Type B pancreatic cell (in vitro differentiated cells): ENCODE data around the gene CC2D1B. TPM values are rescaled to one million over a fixed set of nuclear protein-coding genes. Genes with fewer than 3 reads are reported as not detected.

ENCODE experiments used
- DNase-seq: peaks from one replicate; pipeline ENCODE4 v3.0.0; 2021; ENCODE audit warnings: mixed read lengths; ENCODE audit not compliant: unreplicated experiment; ENCODE audit errors: extremely low spot score
- H3K27ac Mint-ChIP-seq: 2 replicates; pipeline ENCODE4 v1.8.0; 2021; ENCODE audit warnings: mild to moderate bottlenecking, mixed read lengths
- H3K27me3 Mint-ChIP-seq: 2 replicates; pipeline ENCODE4 v1.8.0; 2021; ENCODE audit warnings: mixed read lengths
- H3K36me3 Mint-ChIP-seq: 2 replicates; pipeline ENCODE4 v1.8.0; 2021; ENCODE audit warnings: mixed read lengths
- H3K4me1 Mint-ChIP-seq: one replicate; pipeline ENCODE4 v1.8.0; 2021; ENCODE audit warnings: mixed read lengths; ENCODE audit not compliant: unreplicated experiment
- H3K4me3 Mint-ChIP-seq: 2 replicates; pipeline ENCODE4 v1.8.0; 2021; ENCODE audit warnings: mild to moderate bottlenecking, mixed read lengths
- H3K9me3 Mint-ChIP-seq: 2 replicates; pipeline ENCODE4 v1.8.0; 2021; ENCODE audit warnings: mixed read lengths
- CTCF ChIP-seq: fragments of 200-600 bp; sonication (generic); conservative IDR thresholded peaks from 2 replicates; pipeline ENCODE4 v1.5.0; 2021; ENCODE audit warnings: antibody characterized with exemption, mild to moderate bottlenecking
- total RNA-seq: library from RNA; stranded (reverse); gene quantifications from 2 replicates; pipeline ENCODE4 v1.2.1, GENCODE V29; 2021; ENCODE audit warnings: low replicate concordance

Gene CC2D1B
- total RNA-seq, 1 donor from 2014 or later: 33.7 TPM

GRCh38 chr1:52366517-52366827, 467 bp upstream of the CC2D1B start:
- no peak for TF ChIP-seq CTCF
- Mint-ChIP-seq H3K4me1 (peaks cover 18% of the 10 kb centered on the region), H3K27me3 (no peaks in the 10 kb centered on the region), H3K36me3 (no peaks in the 10 kb centered on the region), H3K9me3 (no peaks in the 10 kb centered on the region), H3K27ac (peak overlapping the region; percentile 89), H3K4me3 (peak overlapping the region; percentile 89)
- DNase-seq: no peak

DNA sequence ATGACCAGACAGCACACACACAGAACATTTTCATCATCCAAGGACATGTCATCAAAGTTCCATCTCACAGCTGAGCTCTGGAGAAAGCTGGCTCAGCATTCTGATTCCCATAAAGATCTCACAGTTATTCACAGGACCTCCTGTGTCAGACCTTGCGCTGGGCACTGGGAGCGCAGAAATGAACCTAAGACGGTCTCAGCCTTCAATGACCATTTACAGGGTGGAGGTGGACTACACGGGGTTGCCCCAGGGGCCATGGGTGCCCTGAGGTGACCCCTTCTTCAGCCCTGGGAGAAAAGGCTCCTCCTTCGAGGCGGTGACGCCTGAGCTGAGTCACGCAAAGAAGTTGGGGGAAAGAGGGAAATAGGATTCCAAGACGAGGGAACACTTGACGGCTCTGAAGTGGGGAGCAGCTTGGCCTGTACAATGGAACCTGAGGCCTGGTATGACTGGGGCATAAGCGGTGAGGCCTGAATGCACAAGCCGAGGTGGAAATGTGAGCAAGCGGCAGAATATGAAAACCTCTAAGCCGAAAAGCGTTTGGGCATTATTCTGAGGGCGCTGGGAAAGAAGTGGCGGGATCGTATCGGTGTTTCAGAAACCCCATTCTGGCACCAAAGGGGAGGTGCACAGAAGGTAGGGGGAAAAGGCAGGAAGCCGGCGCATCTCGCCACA, 797 bp downstream of the CC2D1B start:
- Mint-ChIP-seq H3K36me3 (no peaks in the 10 kb centered on the region), H3K9me3 (no peaks in the 10 kb centered on the region), H3K27me3 (no peaks in the 10 kb centered on the region), H3K27ac (peak overlapping the region; percentile 98), H3K4me3 (peak overlapping the region; percentile 97), H3K4me1 (peaks cover 18% of the 10 kb centered on the region)
- DNase-seq: no peak
- TF ChIP-seq CTCF: no peak

- no peaks in the 10 kb centered on the region for H3K27me3 Mint-ChIP-seq
- no peaks in the 10 kb centered on the region for H3K36me3 Mint-ChIP-seq
- H3K4me3 Mint-ChIP-seq: peak overlapping the region; percentile 97
- no peak for DNase-seq
- H3K4me1 Mint-ChIP-seq: peaks cover 18% of the 10 kb centered on the region
- no peak for TF ChIP-seq CTCF
- H3K27ac Mint-ChIP-seq: peak overlapping the region; percentile 98
- no peaks in the 10 kb centered on the region for H3K9me3 Mint-ChIP-seq
Observed at GRCh38 chr1:52364235-52364839, 1.7 kb downstream of the CC2D1B start.

DNA sequence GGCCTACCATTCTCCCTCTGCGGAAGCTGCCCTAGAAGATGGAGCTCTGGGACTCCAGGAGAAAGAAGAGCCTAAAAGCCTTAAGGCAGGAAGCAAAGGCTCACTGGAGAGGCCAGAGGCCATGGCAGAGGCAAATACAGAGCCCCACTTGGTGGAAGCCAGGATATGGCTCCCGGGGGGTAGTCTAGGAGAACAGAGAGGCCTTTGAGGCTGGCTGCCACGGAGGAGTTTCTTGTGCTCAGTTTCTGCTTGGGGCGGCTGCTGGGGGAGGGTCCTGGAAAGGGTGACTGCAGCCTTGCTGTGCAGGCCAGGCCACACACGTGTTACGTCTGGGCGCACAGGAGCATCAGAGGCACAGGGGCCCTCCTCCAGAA, 5.4 kb downstream of the CC2D1B start:
- no peak for DNase-seq
- Mint-ChIP-seq H3K4me1 (peaks cover 8% of the 10 kb centered on the region), H3K27ac (no peak overlapping the region), H3K27me3 (no peaks in the 10 kb centered on the region), H3K36me3 (peaks cover 6% of the 10 kb centered on the region), H3K9me3 (no peaks in the 10 kb centered on the region), H3K4me3 (no peak overlapping the region)
- no peak for TF ChIP-seq CTCF

GRCh38 chr1:52359676-52360594, 6.1 kb downstream of the CC2D1B start:
- Mint-ChIP-seq H3K27ac (no peak overlapping the region), H3K9me3 (no peaks in the 10 kb centered on the region), H3K4me3 (no peak overlapping the region), H3K27me3 (no peaks in the 10 kb centered on the region), H3K36me3 (peaks cover 12% of the 10 kb centered on the region), H3K4me1 (peaks cover 5% of the 10 kb centered on the region)
- DNase-seq: no peak
- TF ChIP-seq CTCF: no peak
